ENCODE measurements around the gene GYG2.
"Not testable (repeated sequence)": the region's sequence is repeated elsewhere in the genome, so short reads cannot be mapped to it uniquely, and the experiment has no call there.

GRCh38 chrX:2804106-2804843, 24.5 kb upstream of the GYG2 start:
- not testable (repeated sequence) for TF ChIP-seq POLR2AphosphoS5 (IDR thresholded peaks at IDR 0.05; ENCODE audit: low read depth, low read length); POLR2A (IDR thresholded peaks at IDR 0.05; ENCODE audit: borderline replicate concordance, extremely low read depth, insufficient read depth, insufficient read length)

Data from HCT116 (cell line).